HG03558 (cell line): Measurements from ENCODE around the gene SERPINB7.

Experiments
- ATAC-seq: cut with Tn5 transposase; IDR thresholded peaks from one replicate; pipeline ENCODE4 v1.9.1; 2021; ENCODE audit warnings: moderate number of reproducible peaks; ENCODE audit not compliant: unreplicated experiment; ENCODE audit errors: extremely low read depth

Gene SERPINB7

DNA sequence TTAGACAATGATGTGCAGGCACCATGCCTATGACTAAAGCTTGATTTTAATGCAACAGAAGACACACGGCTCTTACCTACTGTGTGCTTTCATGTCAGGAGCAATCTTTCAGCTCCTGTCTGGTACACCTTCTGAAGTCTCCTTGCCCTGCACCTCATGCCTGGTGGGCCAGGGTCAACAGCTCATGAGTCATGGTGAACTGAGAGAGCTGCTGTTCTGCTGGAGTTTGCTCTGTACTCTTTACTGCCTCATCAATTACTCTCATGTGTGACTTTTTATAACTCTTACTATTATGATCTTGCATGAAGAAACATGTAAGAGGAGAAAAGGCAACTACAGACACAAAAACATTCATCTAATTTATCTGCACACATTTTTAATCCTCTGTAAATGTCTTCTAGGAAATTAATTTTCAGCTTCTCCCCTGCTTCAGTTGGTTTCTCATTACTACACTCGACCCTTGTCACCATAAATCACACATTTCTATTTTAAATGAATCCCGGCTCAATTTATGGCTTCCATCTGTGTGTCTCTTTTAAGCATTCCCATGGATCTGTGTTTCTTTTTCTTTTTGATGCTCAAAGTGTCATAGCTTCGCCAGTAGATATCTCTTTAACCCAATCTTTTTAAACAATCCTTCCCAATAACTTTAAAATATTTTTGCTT lies 9.7 kb downstream of the SERPINB7 start:
- no peak for ATAC-seq

DNA sequence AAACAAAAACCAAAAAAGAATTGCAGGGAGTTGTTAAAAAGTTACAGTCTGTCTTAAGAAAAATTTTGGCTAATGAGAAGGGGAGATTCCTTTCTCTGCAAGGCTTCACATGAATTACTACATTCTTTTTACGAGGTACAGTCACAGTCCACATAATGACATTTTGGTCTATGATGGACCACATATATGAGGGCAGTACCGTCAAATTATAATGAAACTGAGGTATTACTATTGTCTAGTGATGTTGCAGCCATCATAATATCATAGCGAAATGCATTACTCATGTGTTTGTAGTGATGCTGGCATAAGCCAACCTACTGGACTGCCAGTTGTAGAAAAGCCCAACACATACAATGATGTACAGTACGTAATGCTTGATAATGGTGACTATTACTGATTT lies 12.5 kb downstream of the SERPINB7 start:
- no peak for ATAC-seq

GRCh38 chr18:63788447-63789096 lies 13.4 kb downstream of the SERPINB7 start:
- peak; percentile 49 for ATAC-seq

DNA sequence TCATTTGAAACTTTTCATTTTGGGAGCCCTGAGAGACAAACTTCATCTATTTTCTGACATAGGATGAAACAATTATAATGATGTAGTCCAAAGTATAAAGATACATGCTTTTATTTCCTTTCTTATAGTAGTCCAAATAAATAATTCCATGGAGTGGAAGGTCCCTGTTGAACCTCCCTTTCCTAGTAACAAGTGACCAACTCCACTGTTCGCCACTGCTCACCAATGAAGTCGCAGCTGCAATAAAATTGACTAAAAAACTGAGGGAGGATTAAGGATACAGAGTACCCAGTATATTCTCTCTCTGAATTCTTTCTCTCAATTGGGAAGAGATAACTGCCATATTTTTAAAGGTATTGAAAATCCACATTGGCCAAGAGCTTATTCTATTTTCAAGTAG lies 14.1 kb downstream of the SERPINB7 start:
- no peak for ATAC-seq

DNA sequence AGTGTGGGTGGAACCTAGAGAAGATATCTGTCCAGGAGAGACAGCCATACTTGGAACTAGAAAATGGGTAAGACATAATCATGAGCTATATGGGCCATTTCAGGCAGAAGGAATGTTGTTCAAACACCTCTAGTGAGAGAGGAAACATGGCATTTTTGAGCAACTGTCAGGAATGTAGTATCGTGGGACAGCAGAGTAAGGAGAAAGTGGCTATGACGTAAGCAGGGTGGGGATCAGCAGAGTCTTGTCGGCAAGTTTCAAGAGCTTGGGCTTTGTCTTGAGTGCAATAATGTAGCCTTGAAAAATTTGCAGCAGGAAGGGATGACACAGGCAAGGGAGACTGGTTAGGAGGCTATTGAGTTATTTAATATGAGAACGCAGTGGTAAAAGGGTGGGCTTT lies 20.4 kb downstream of the SERPINB7 start:
- ATAC-seq = no peak

DNA sequence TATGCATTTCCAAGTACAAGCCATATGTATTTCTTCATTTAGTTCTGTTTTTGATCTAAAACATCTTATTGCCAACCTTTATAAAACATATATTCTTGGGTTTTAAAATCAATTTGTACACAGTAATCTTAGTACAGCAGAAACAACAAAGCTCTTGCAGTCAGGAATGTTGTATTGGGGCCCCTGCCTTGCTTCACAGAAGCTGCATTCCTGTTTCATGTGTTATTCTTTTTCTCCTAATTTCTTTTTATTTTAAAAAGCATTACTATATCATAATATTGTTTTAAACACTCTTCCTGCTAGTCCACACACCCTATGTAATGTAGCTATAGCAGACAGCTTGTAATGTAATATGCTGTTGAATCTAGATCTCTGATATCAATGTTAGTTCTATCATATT lies 24.0 kb downstream of the SERPINB7 start:
- no peak for ATAC-seq

GRCh38 chr18:63801343-63801742 lies 26.1 kb downstream of the SERPINB7 start:
- no peak for ATAC-seq

DNA sequence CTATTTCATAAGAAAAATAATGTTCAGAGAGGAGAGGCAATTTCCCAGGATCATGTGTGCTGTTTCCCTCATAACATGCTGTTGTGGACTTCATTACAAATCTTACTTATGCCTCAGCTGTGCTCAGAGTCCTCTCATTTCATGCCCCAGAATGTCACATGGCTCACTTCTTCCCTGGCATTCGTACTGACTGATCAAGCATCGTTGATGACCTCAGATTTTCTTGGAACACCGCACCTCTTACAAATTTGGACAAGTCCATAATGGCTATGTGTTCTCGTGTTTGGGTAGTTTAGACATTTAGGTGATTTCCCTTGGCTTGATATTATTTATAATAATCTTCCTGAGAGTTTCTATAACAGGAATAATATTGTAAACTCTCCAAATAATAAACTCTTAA lies 32.9 kb downstream of the SERPINB7 start:
- ATAC-seq = no peak

GRCh38 chr18:63817441-63818051 lies 42.3 kb downstream of the SERPINB7 start:
- ATAC-seq = no peak

DNA sequence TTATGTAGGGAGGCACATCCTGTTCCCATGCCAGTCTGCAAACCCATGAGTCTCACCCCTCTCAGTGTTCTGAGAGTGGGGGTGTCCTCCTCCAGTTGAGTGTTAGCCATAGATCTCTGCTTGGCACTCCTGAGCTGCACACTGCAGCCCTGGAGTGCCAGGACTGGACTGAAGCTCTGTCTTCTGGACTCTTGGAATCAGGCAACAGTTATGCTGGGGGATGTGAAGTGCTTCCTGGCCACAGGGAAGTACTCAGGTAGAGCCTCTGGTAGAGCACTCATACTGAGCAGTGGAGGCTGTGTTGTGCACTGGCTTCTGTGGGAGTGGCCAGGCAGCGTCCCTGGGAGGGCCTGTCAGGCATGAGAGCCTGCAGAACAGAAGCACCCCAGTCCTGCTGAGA lies 43.0 kb downstream of the SERPINB7 start:
- ATAC-seq = no peak

GRCh38 chr18:63819786-63820185 lies 44.6 kb downstream of the SERPINB7 start:
- no peak for ATAC-seq

DNA sequence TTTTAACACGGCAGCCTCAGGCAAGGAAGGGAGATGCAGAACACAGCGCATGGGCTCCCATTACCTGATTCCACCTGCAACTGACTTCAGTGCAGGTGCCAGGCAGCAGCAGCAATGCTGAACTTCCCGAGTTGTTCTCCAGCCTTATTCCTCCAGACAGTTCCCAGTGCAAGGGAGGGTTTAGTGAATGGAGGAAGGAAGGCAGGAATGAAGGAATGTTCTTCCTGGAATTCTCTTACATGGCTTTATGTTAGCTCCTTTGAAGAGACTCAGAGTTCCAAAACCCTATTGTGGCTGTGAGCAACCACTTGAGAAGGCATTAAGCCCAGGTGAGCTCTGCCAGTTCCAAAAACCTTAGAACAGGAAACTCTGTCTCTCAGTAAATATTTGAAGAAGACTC lies 45.5 kb downstream of the SERPINB7 start:
- no peak for ATAC-seq

DNA sequence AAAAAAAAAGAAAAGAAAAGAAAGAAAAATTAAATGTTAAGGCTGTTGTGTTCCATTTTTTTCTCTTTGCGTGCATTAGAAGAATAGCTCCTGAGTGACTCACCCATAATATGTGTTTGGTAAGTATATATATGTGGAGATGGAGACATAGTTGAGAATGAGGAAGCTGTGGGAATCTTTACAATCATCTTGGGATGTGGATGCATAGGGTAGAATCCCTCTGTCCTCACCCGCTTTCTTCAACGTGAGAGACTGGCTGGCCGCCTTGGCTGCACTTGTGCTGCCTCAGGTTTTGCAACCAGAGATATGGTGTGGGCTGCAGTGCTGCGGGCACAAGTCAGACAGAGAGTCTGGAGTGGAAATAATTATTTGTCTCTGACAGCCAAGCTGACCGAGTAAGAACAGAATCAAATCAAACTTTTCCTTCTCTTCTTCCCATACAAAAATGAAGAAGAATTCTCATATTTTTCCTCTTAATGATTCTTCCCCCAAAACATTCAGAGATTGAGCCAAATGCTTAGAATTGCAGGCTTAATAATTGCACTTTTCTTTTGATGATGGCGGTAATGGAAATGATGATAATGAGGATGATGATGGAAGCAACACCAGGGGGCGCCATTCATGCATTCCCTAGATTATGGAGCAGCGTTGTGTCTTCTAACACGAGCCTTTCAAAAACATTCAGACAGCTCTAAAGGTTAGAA lies 48.5 kb downstream of the SERPINB7 start:
- no peak for ATAC-seq

GRCh38 chr18:63824220-63824525 lies 49.0 kb downstream of the SERPINB7 start:
- no peak for ATAC-seq

- no peak for ATAC-seq
Observed at GRCh38 chr18:63828120-63828519, 52.9 kb downstream of the SERPINB7 start.

- no peak for ATAC-seq
Observed at GRCh38 chr18:63828656-63829055, 53.4 kb downstream of the SERPINB7 start.

DNA sequence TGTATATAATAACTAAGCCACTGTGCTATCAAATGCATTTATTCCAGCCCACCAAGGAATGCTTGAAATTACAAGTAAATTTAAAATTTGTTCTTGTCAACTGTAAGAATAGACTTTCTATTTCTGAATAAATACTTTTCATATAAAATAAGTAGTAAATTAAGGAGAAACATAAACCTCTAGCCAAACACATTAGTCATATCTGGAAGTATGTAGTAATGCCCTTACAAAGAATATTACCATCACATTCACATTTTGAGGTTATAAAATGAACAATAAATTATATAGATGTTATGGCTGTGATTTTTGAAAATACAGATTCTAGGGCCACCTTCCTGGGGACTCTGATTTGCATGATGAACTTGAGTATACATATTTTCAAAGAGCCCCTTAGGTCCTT lies 54.7 kb downstream of the SERPINB7 start:
- ATAC-seq = no peak

GRCh38 chr18:63831080-63831788 lies 56.0 kb downstream of the SERPINB7 start:
- peak; percentile 92 for ATAC-seq

DNA sequence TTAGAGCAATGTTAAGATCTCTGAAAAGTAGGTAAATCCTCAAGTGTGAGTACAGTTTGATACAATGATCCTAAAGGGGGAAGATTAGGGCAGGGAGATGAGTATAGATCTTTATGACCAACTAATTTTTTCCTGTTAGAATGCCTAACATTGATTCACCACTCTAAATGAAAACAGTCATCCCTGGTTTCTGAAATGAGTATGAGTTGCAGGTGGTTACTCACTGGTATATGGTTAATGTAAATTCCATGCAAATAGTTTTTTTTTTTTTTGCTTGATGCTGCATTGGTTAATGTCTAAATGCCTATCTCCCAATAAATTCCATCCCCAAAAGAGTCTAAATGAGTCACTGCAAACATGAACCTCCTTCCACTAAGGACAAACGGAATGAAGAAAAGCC lies 57.3 kb downstream of the SERPINB7 start:
- peak; percentile 61 for ATAC-seq

- ATAC-seq = no peak
Observed at GRCh38 chr18:63834471-63835113, 59.4 kb downstream of the SERPINB7 start.
